AG10803 (cell line): Measurements from ENCODE around the gene NATD1.

ENCODE experiments used
- DNase-seq: peaks from one replicate; pipeline ENCODE4 v3.0.0; 2010; ENCODE audit warnings: low read depth
- H3K4me3 ChIP-seq: 2 replicates; pipeline ENCODE4 v1.5.1; 2011; ENCODE audit warnings: mild to moderate bottlenecking, low read length, control low read depth
- CTCF ChIP-seq: conservative IDR thresholded peaks from 2 replicates; pipeline ENCODE4 v1.5.1; 2011; ENCODE audit warnings: mild to moderate bottlenecking, low read length, control low read depth, inconsistent platforms

The NATD1 gene

DNA sequence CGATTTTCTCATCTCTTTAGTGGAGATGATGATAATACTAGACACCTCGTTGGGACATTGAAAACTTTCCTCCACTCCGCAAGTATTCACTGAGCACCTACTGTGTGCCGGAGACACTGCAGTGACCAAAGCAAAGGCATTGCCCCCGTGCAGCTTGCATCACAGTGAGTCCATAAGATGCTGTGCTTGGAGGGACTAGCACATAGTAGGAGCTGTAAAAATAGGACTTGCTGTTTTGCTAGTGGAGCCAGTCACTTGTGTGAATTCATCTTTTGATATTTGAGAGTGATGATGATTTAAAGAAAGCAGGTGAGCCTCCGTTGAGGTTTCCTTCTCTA is 26.0 kb upstream of the NATD1 start:
- H3K4me3 ChIP-seq: no peak overlapping the region
- TF ChIP-seq CTCF: no peak
- DNase-seq: no peak

GRCh38 chr17:21278450-21279197 is 25.4 kb upstream of the NATD1 start:
- 0 out of 2 replicates have a peak, but pooled peaks have one; percentile 30 for TF ChIP-seq CTCF
- H3K4me3 ChIP-seq: no peak overlapping the region
- DNase-seq: peak; percentile 52

- H3K4me3 ChIP-seq: no peak overlapping the region
- no peak for DNase-seq
- TF ChIP-seq CTCF: no peak
Observed at GRCh38 chr17:21277332-21277731, 24.1 kb upstream of the NATD1 start.

DNA sequence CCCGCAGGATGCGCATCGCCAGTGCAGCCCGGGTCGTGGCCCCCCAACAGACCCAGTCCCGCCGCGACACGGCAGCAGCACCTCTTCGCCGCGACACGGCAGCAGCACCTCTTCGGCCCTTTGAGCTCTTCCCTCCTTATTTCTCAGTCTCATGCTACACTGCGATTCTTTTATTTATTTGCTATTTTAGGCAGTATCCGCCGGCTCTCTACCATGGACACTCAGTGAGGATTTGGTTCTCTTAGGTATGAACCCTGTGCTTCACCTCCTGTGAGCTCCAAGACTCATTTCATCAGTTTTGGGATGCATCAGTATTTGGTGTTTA is 23.0 kb upstream of the NATD1 start:
- no peak for TF ChIP-seq CTCF
- no peak for DNase-seq
- H3K4me3 ChIP-seq: peak overlapping the region; percentile 66

GRCh38 chr17:21275579-21276263 is 22.5 kb upstream of the NATD1 start:
- TF ChIP-seq CTCF: no peak
- DNase-seq: peak; percentile 78

DNA sequence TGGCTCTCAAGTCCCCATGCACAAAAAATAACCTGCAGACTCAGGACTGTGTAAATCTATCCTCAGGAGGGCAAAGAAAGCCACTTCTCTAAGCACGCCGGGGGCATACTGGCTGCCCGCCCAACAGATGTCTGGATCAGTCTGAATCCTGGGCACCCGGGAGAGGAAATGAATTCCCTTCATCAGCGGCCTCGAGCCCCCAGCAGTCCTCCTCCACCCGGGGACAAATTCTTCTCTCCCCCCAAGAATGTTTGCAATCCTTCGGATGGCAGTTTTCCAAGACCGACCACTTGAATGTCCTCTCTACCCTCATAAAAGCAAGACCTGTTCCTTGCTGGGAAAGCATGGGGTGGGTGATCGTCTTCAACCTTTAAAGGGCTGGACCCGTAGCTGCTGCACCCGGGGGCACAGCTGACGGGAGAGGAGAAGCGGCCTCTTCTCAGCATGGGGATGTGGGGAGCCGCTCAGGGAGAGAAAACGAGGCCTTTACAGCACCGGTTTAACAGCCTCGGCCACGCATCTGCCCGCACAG is 21.9 kb upstream of the NATD1 start:
- H3K4me3 ChIP-seq: peak overlapping the region; percentile 66
- no peak for DNase-seq
- TF ChIP-seq CTCF: no peak

More at GRCh38 chr17:21275579-21276263, 22.5 kb upstream of the NATD1 start:
- peak overlapping the region; percentile 66 for H3K4me3 ChIP-seq
